ENCODE measurements around the gene POLRMT. TPM values are rescaled to one million over a fixed set of nuclear protein-coding genes. Genes with fewer than 3 reads are reported as not detected.
A peak's percentile ranks its signal among the peaks of the same experiment; 100 is the strongest.

Gene POLRMT
- total RNA-seq, 1 donor from 2014 or later: 14.1 TPM

- Histone ChIP-seq H3F3A (ENCODE audit: low read depth) (no peaks in the 10 kb centered on the region), H4K20me1 (ENCODE audit: low read depth) (no peaks in the 10 kb centered on the region), H3K4me2 (no peak overlapping the region), H3K9me3 (ENCODE audit: low read depth) (no peaks in the 10 kb centered on the region), H3K4me1 (no peaks in the 10 kb centered on the region), H3K79me2 (ENCODE audit: low read depth) (no peaks in the 10 kb centered on the region), H3K36me3 (no peaks in the 10 kb centered on the region), H3K27ac (no peak overlapping the region), H3K27me3 (no peaks in the 10 kb centered on the region), H2AFZ (replicated peaks) (no peak overlapping the region), H3K9ac (no peak overlapping the region), H3K4me3 (no peak overlapping the region)
- no peak for TF ChIP-seq CTCF (IDR thresholded peaks at IDR 0.05)
- no peak for TF ChIP-seq EZH2 (IDR thresholded peaks at IDR 0.05)
- TF ChIP-seq EZH2phosphoT487 (IDR thresholded peaks at IDR 0.05): no peak
- H3K4me1 Mint-ChIP-seq: peaks cover 8% of the 10 kb centered on the region
- peaks cover 9% of the 10 kb centered on the region for H3K27me3 Mint-ChIP-seq (ENCODE audit: insufficient read depth, low read depth)
- H3K9me3 Mint-ChIP-seq: no peaks in the 10 kb centered on the region
- H3K27ac Mint-ChIP-seq: peak overlapping the region; percentile 17
- DNase-seq (ENCODE audit: low spot score): no peak
- no peak overlapping the region for H3K4me3 Mint-ChIP-seq
- H3K36me3 Mint-ChIP-seq: peaks cover 13% of the 10 kb centered on the region
Observed at GRCh38 chr19:613732-614567, 19.4 kb downstream of the POLRMT start.

- H3K9me3 Mint-ChIP-seq: no peaks in the 10 kb centered on the region
- TF ChIP-seq CTCF (IDR thresholded peaks at IDR 0.05): no peak
- no peak for TF ChIP-seq EZH2phosphoT487 (IDR thresholded peaks at IDR 0.05)
- no peak for TF ChIP-seq EZH2 (IDR thresholded peaks at IDR 0.05)
- no peak for DNase-seq (ENCODE audit: low spot score)
- no peak overlapping the region for H3K27ac Mint-ChIP-seq
- H3K4me3 ChIP-seq: no peak overlapping the region
- H3F3A ChIP-seq (ENCODE audit: low read depth): no peaks in the 10 kb centered on the region
- peaks cover 10% of the 10 kb centered on the region for H3K36me3 Mint-ChIP-seq
- no peaks in the 10 kb centered on the region for H3K36me3 ChIP-seq
- no peak overlapping the region for H3K27ac ChIP-seq
- H3K4me1 ChIP-seq: no peaks in the 10 kb centered on the region
- H3K4me3 Mint-ChIP-seq: no peak overlapping the region
- no peaks in the 10 kb centered on the region for H3K27me3 ChIP-seq
- peaks cover 9% of the 10 kb centered on the region for H3K27me3 Mint-ChIP-seq (ENCODE audit: insufficient read depth, low read depth)
- no peak overlapping the region for H3K9ac ChIP-seq
- H3K4me1 Mint-ChIP-seq: peaks cover 8% of the 10 kb centered on the region
- H2AFZ ChIP-seq (replicated peaks): no peak overlapping the region
- no peaks in the 10 kb centered on the region for H4K20me1 ChIP-seq (ENCODE audit: low read depth)
- H3K79me2 ChIP-seq (ENCODE audit: low read depth): no peaks in the 10 kb centered on the region
- H3K4me2 ChIP-seq: no peak overlapping the region
- H3K9me3 ChIP-seq (ENCODE audit: low read depth): no peaks in the 10 kb centered on the region
Observed at GRCh38 chr19:612941-613340, 20.4 kb downstream of the POLRMT start.

GRCh38 chr19:611481-611868 lies 21.9 kb downstream of the POLRMT start:
- H3K36me3 Mint-ChIP-seq: peaks cover 10% of the 10 kb centered on the region
- Histone ChIP-seq H3K4me3 (no peak overlapping the region), H3F3A (ENCODE audit: low read depth) (no peaks in the 10 kb centered on the region), H3K4me2 (no peak overlapping the region), H3K4me1 (no peaks in the 10 kb centered on the region), H4K20me1 (ENCODE audit: low read depth) (no peaks in the 10 kb centered on the region), H3K36me3 (no peaks in the 10 kb centered on the region), H3K27me3 (no peaks in the 10 kb centered on the region), H3K9me3 (ENCODE audit: low read depth) (no peaks in the 10 kb centered on the region), H2AFZ (replicated peaks) (no peak overlapping the region), H3K9ac (no peak overlapping the region), H3K79me2 (ENCODE audit: low read depth) (no peaks in the 10 kb centered on the region), H3K27ac (no peak overlapping the region)
- TF ChIP-seq EZH2 (IDR thresholded peaks at IDR 0.05) (no peak), CTCF (IDR thresholded peaks at IDR 0.05) (no peak), EZH2phosphoT487 (IDR thresholded peaks at IDR 0.05) (no peak)
- H3K4me1 Mint-ChIP-seq: peaks cover 8% of the 10 kb centered on the region
- no peak for DNase-seq (ENCODE audit: low spot score)
- no peak overlapping the region for H3K4me3 Mint-ChIP-seq
- peaks cover 9% of the 10 kb centered on the region for H3K27me3 Mint-ChIP-seq (ENCODE audit: insufficient read depth, low read depth)
- no peaks in the 10 kb centered on the region for H3K9me3 Mint-ChIP-seq
- H3K27ac Mint-ChIP-seq: no peak overlapping the region

Measured in neural progenitor cell (in vitro differentiated cells).